GM23338 (cell line): ENCODE data around the gene DIPK2B. TPM values are rescaled to one million over a fixed set of nuclear protein-coding genes. Genes with fewer than 3 reads are reported as not detected.

Experiments
- ATAC-seq: fragments of 200-7000 bp; cut with Tn5 transposase; 3 replicates; pipeline ENCODE4 v1.9.1; 2020
- DNase-seq: peaks from one replicate; pipeline ENCODE4 v3.0.0-alpha.2; 2015; ENCODE audit warnings: low spot score
- H2AFZ ChIP-seq: fragments of 200-600 bp; sonication (generic); 2 replicates; pipeline ENCODE4 v1.8.0; 2016; ENCODE audit warnings: antibody characterized with exemption, mild to moderate bottlenecking, moderate library complexity
- H3F3A ChIP-seq: fragments of 200-600 bp; sonication (generic); replicated peaks from 2 replicates; pipeline ENCODE4 v1.8.0; 2017; ENCODE audit warnings: antibody characterized with exemption, mixed run types, low read depth
- H3K27ac ChIP-seq: fragments of 200-600 bp; sonication (generic); 2 replicates; pipeline ENCODE4 v1.6.1; 2016; ENCODE audit warnings: low read depth
- H3K27me3 ChIP-seq: fragments of 200-600 bp; sonication (generic); 2 replicates; pipeline ENCODE4 v1.8.0; 2016; ENCODE audit warnings: mild to moderate bottlenecking, mixed run types, moderate library complexity; ENCODE audit not compliant: insufficient read depth
- H3K36me3 ChIP-seq: fragments of 200-600 bp; sonication (generic); 2 replicates; pipeline ENCODE4 v1.8.0; 2016; ENCODE audit warnings: mild to moderate bottlenecking; ENCODE audit not compliant: insufficient read depth
- H3K4me1 ChIP-seq: fragments of 200-600 bp; sonication (generic); 2 replicates; pipeline ENCODE4 v1.8.0; 2016; ENCODE audit warnings: mild to moderate bottlenecking, moderate library complexity; ENCODE audit not compliant: insufficient read depth
- H3K4me2 ChIP-seq: fragments of 200-600 bp; sonication (generic); 2 replicates; pipeline ENCODE4 v1.7.1; 2017; ENCODE audit warnings: mixed run types
- H3K4me3 ChIP-seq: fragments of 200-600 bp; sonication (generic); 2 replicates; pipeline ENCODE4 v1.6.1; 2016; ENCODE audit warnings: mixed run types
- H3K79me2 ChIP-seq: fragments of 200-600 bp; sonication (generic); replicated peaks from 2 replicates; pipeline ENCODE4 v1.8.0; 2017; ENCODE audit warnings: mild to moderate bottlenecking; ENCODE audit not compliant: insufficient read depth
- H3K9me2 ChIP-seq: fragments of 200-600 bp; sonication (generic); 2 replicates; pipeline ENCODE4 v1.8.0; 2017; ENCODE audit not compliant: insufficient read depth
- H4K20me1 ChIP-seq: fragments of 200-600 bp; sonication (generic); replicated peaks from 2 replicates; pipeline ENCODE4 v1.8.0; 2017; ENCODE audit warnings: mild to moderate bottlenecking; ENCODE audit not compliant: insufficient read depth
- H3K27ac Mint-ChIP-seq: 2 replicates; pipeline ENCODE4 v1.8.0; 2020; ENCODE audit warnings: inconsistent platforms, mild to moderate bottlenecking, moderate library complexity, mixed read lengths
- H3K27me3 Mint-ChIP-seq: 3 replicates; pipeline ENCODE4 v1.8.0; 2022; ENCODE audit warnings: low read depth, mild to moderate bottlenecking, moderate library complexity, mixed read lengths, inconsistent platforms; ENCODE audit not compliant: insufficient read depth, poor library complexity
- H3K36me3 Mint-ChIP-seq: 3 replicates; pipeline ENCODE4 v1.8.0; 2021; ENCODE audit warnings: low read depth, mild to moderate bottlenecking, inconsistent platforms, moderate library complexity, mixed read lengths
- H3K4me1 Mint-ChIP-seq: 3 replicates; pipeline ENCODE4 v1.8.0; 2020; ENCODE audit warnings: mild to moderate bottlenecking, inconsistent platforms, mixed read lengths
- H3K4me3 Mint-ChIP-seq: 3 replicates; pipeline ENCODE4 v1.8.0; 2021; ENCODE audit warnings: moderate library complexity, mild to moderate bottlenecking, inconsistent platforms, mixed read lengths
- H3K9me3 Mint-ChIP-seq: 3 replicates; pipeline ENCODE4 v1.8.0; 2020; ENCODE audit warnings: moderate library complexity, mild to moderate bottlenecking, inconsistent platforms, mixed read lengths
- CREB1 ChIP-seq: fragments of 250-450 bp; sonication (Bioruptor Pico); IDR thresholded peaks from 2 replicates; pipeline ENCODE4 v1.5.0; 2020; ENCODE audit warnings: low read depth, mild to moderate bottlenecking, moderate library complexity
- EZH2 ChIP-seq: fragments of 200-600 bp; sonication (generic); IDR thresholded peaks from one replicate; pipeline ENCODE4 v1.8.0; 2017; ENCODE audit warnings: antibody characterized with exemption, mild to moderate bottlenecking, low read depth; ENCODE audit not compliant: unreplicated experiment
- EZH2phosphoT487 ChIP-seq: fragments of 200-600 bp; sonication (generic); IDR thresholded peaks from one replicate; pipeline ENCODE4 v1.8.1; 2018; ENCODE audit warnings: antibody characterized with exemption; ENCODE audit not compliant: unreplicated experiment
- JUNB ChIP-seq: IDR thresholded peaks from one replicate; pipeline ENCODE4 v1.6.1; 2016; ENCODE audit warnings: antibody characterized with exemption; ENCODE audit not compliant: unreplicated experiment
- NANOG ChIP-seq: IDR thresholded peaks from 2 replicates; pipeline ENCODE4 v1.6.1; 2016; ENCODE audit warnings: antibody characterized with exemption, borderline replicate concordance
- POLR2AphosphoS5 ChIP-seq: IDR thresholded peaks from 2 replicates; pipeline ENCODE4 v1.6.1; 2016; ENCODE audit warnings: antibody characterized with exemption, low read depth
- STAT1 ChIP-seq: IDR thresholded peaks from one replicate; pipeline ENCODE4 v1.6.1; 2016; ENCODE audit warnings: antibody characterized with exemption; ENCODE audit not compliant: unreplicated experiment
- ZNF114 ChIP-seq: fragments of 250-450 bp; sonication (Bioruptor Pico); IDR thresholded peaks from 2 replicates; pipeline ENCODE4 v1.5.0; 2020; ENCODE audit warnings: mild to moderate bottlenecking, moderate library complexity
- ZNF331 ChIP-seq: fragments of 250-450 bp; sonication (Bioruptor Pico); IDR thresholded peaks from 2 replicates; pipeline ENCODE4 v1.5.0; 2020; ENCODE audit warnings: low read depth, mild to moderate bottlenecking, moderate library complexity
- polyA plus RNA-seq: library from polyadenylated mRNA; unstranded; fragments of >200 nt; fragmentation: Nextera tagmentation; extraction: Ambion mirVana; gene quantifications from 2 replicates; pipeline ENCODE4 v1.2.1, GENCODE V29; 2016
- total RNA-seq: library from RNA; depleted of rRNA; stranded (reverse); fragments of >200 nt; shearing (Covaris generic); gene quantifications from 2 replicates; pipeline ENCODE4 v1.2.3, GENCODE V29; 2014
- TF ChIP-seq, protein P1 (sequence below): IDR thresholded peaks from one replicate; pipeline ENCODE4 v1.6.1; 2018; ENCODE audit warnings: antibody characterized with exemption; ENCODE audit not compliant: unreplicated experiment
- TF ChIP-seq, protein P2 (sequence below): IDR thresholded peaks from 2 replicates; pipeline ENCODE4 v1.6.1; 2016; ENCODE audit warnings: antibody characterized with exemption
- TF ChIP-seq, protein P3 (sequence below), 2 experiments: fragments of 200-600 bp in 1 of 2; sonication (generic) in 1 of 2; conservative IDR thresholded peaks; 2 replicates each; pipeline versions ENCODE4 v1.5.1 to v1.6.1; 2016 to 2017; ENCODE audit warnings: antibody characterized with exemption in 2 of 2, low read depth in 2 of 2, mild to moderate bottlenecking in 2 of 2, moderate library complexity in 1 of 2
- TF ChIP-seq, protein P4 (sequence below): fragments of 250-450 bp; sonication (Bioruptor Pico); IDR thresholded peaks from 2 replicates; pipeline ENCODE4 v1.5.0; 2020; ENCODE audit warnings: mild to moderate bottlenecking, moderate library complexity

DIPK2B gene
- total and polyA plus RNA-seq, 2 experiments from 2014 or later: not detected

DNA sequence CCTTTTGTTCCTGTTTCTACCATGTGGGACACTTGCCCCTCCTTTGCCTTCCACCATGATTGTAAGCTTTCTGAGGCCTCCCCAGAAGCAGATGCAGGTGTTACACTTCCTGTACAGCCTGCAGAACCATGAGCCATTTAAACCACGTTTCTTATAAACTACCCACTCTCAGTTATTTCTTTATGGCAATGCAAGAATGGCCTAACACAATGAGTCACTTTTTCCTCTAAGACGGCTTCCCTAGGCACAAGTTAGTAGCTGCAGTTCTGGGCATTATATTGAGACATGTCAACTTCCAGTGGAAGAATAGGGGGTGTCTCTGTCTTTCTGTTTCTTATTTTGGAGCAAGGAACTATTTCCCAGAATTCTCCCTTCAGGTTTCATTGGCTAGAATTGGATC is 32.9 kb upstream of the DIPK2B start:
- no peaks in the 10 kb centered on the region for H3K9me2 ChIP-seq
- no peak overlapping the region for H3K27ac Mint-ChIP-seq
- no peaks in the 10 kb centered on the region for H3K36me3 ChIP-seq
- no peak overlapping the region for H3K27ac ChIP-seq
- no peak for DNase-seq
- H3K4me1 Mint-ChIP-seq: no peaks in the 10 kb centered on the region
- no peaks in the 10 kb centered on the region for H3K79me2 ChIP-seq
- peaks cover 4% of the 10 kb centered on the region for H3K27me3 Mint-ChIP-seq
- TF ChIP-seq NANOG (no peak), JUNB (no peak), EZH2 (no peak), STAT1 (no peak), ZNF331 (CRISPR knock-in tag) (no peak), CREB1 (no peak), EZH2phosphoT487 (no peak), POLR2AphosphoS5 (no peak), ZNF114 (CRISPR knock-in tag) (no peak)
- TF ChIP-seq, protein P1, sequence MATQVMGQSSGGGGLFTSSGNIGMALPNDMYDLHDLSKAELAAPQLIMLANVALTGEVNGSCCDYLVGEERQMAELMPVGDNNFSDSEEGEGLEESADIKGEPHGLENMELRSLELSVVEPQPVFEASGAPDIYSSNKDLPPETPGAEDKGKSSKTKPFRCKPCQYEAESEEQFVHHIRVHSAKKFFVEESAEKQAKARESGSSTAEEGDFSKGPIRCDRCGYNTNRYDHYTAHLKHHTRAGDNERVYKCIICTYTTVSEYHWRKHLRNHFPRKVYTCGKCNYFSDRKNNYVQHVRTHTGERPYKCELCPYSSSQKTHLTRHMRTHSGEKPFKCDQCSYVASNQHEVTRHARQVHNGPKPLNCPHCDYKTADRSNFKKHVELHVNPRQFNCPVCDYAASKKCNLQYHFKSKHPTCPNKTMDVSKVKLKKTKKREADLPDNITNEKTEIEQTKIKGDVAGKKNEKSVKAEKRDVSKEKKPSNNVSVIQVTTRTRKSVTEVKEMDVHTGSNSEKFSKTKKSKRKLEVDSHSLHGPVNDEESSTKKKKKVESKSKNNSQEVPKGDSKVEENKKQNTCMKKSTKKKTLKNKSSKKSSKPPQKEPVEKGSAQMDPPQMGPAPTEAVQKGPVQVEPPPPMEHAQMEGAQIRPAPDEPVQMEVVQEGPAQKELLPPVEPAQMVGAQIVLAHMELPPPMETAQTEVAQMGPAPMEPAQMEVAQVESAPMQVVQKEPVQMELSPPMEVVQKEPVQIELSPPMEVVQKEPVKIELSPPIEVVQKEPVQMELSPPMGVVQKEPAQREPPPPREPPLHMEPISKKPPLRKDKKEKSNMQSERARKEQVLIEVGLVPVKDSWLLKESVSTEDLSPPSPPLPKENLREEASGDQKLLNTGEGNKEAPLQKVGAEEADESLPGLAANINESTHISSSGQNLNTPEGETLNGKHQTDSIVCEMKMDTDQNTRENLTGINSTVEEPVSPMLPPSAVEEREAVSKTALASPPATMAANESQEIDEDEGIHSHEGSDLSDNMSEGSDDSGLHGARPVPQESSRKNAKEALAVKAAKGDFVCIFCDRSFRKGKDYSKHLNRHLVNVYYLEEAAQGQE: no peak
- TF ChIP-seq, protein P2, sequence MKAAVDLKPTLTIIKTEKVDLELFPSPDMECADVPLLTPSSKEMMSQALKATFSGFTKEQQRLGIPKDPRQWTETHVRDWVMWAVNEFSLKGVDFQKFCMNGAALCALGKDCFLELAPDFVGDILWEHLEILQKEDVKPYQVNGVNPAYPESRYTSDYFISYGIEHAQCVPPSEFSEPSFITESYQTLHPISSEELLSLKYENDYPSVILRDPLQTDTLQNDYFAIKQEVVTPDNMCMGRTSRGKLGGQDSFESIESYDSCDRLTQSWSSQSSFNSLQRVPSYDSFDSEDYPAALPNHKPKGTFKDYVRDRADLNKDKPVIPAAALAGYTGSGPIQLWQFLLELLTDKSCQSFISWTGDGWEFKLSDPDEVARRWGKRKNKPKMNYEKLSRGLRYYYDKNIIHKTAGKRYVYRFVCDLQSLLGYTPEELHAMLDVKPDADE: no peak
- TF ChIP-seq, protein P3, sequence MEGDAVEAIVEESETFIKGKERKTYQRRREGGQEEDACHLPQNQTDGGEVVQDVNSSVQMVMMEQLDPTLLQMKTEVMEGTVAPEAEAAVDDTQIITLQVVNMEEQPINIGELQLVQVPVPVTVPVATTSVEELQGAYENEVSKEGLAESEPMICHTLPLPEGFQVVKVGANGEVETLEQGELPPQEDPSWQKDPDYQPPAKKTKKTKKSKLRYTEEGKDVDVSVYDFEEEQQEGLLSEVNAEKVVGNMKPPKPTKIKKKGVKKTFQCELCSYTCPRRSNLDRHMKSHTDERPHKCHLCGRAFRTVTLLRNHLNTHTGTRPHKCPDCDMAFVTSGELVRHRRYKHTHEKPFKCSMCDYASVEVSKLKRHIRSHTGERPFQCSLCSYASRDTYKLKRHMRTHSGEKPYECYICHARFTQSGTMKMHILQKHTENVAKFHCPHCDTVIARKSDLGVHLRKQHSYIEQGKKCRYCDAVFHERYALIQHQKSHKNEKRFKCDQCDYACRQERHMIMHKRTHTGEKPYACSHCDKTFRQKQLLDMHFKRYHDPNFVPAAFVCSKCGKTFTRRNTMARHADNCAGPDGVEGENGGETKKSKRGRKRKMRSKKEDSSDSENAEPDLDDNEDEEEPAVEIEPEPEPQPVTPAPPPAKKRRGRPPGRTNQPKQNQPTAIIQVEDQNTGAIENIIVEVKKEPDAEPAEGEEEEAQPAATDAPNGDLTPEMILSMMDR (conservative IDR thresholded peaks at IDR 0.05; ENCODE audit: low read depth in 2 of 2): no peak
- TF ChIP-seq, protein P4, sequence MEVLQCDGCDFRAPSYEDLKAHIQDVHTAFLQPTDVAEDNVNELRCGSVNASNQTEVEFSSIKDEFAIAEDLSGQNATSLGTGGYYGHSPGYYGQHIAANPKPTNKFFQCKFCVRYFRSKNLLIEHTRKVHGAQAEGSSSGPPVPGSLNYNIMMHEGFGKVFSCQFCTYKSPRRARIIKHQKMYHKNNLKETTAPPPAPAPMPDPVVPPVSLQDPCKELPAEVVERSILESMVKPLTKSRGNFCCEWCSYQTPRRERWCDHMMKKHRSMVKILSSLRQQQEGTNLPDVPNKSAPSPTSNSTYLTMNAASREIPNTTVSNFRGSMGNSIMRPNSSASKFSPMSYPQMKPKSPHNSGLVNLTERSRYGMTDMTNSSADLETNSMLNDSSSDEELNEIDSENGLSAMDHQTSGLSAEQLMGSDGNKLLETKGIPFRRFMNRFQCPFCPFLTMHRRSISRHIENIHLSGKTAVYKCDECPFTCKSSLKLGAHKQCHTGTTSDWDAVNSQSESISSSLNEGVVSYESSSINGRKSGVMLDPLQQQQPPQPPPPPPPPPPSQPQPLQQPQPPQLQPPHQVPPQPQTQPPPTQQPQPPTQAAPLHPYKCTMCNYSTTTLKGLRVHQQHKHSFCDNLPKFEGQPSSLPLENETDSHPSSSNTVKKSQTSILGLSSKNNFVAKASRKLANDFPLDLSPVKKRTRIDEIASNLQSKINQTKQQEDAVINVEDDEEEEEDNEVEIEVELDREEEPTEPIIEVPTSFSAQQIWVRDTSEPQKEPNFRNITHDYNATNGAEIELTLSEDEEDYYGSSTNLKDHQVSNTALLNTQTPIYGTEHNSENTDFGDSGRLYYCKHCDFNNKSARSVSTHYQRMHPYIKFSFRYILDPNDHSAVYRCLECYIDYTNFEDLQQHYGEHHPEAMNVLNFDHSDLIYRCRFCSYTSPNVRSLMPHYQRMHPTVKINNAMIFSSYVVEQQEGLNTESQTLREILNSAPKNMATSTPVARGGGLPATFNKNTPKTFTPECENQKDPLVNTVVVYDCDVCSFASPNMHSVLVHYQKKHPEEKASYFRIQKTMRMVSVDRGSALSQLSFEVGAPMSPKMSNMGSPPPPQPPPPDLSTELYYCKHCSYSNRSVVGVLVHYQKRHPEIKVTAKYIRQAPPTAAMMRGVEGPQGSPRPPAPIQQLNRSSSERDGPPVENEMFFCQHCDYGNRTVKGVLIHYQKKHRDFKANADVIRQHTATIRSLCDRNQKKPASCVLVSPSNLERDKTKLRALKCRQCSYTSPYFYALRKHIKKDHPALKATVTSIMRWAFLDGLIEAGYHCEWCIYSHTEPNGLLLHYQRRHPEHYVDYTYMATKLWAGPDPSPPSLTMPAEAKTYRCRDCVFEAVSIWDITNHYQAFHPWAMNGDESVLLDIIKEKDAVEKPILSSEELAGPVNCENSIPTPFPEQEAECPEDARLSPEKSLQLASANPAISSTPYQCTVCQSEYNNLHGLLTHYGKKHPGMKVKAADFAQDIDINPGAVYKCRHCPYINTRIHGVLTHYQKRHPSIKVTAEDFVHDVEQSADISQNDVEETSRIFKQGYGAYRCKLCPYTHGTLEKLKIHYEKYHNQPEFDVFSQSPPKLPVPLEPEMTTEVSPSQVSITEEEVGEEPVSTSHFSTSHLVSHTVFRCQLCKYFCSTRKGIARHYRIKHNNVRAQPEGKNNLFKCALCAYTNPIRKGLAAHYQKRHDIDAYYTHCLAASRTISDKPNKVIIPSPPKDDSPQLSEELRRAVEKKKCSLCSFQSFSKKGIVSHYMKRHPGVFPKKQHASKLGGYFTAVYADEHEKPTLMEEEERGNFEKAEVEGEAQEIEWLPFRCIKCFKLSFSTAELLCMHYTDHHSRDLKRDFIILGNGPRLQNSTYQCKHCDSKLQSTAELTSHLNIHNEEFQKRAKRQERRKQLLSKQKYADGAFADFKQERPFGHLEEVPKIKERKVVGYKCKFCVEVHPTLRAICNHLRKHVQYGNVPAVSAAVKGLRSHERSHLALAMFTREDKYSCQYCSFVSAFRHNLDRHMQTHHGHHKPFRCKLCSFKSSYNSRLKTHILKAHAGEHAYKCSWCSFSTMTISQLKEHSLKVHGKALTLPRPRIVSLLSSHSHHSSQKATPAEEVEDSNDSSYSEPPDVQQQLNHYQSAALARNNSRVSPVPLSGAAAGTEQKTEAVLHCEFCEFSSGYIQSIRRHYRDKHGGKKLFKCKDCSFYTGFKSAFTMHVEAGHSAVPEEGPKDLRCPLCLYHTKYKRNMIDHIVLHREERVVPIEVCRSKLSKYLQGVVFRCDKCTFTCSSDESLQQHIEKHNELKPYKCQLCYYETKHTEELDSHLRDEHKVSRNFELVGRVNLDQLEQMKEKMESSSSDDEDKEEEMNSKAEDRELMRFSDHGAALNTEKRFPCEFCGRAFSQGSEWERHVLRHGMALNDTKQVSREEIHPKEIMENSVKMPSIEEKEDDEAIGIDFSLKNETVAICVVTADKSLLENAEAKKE: no peak
- no peak for ATAC-seq
- no peaks in the 10 kb centered on the region for H3K9me3 Mint-ChIP-seq
- no peak overlapping the region for H2AFZ ChIP-seq
- no peaks in the 10 kb centered on the region for H3K4me1 ChIP-seq
- H3F3A ChIP-seq: no peaks in the 10 kb centered on the region
- no peaks in the 10 kb centered on the region for H3K27me3 ChIP-seq
- no peak overlapping the region for H3K4me3 Mint-ChIP-seq
- H3K4me2 ChIP-seq: no peak overlapping the region
- no peaks in the 10 kb centered on the region for H3K36me3 Mint-ChIP-seq
- H3K4me3 ChIP-seq: no peak overlapping the region
- no peaks in the 10 kb centered on the region for H4K20me1 ChIP-seq
